HepG2 (cell line): ENCODE data around the gene ZNF91. TPM values are rescaled to one million over a fixed set of nuclear protein-coding genes. Genes with fewer than 3 reads are reported as not detected.

Experiments
- AHDC1 ChIP-seq: sonication (generic); formaldehyde crosslinking; IDR thresholded peaks from 2 replicates; pipeline ENCODE4 v1.5.1; 2020; ENCODE audit warnings: mild to moderate bottlenecking, missing genetic modification reagents, borderline replicate concordance
- ELF3 ChIP-seq: IDR thresholded peaks from 2 replicates; pipeline ENCODE4 v1.6.1; 2016; ENCODE audit warnings: missing genetic modification reagents, missing compliant biosample characterization
- KLF16 ChIP-seq, 2 experiments: sonication (generic) in 1 of 2; formaldehyde crosslinking in 1 of 2; IDR thresholded peaks; 2 replicates each; pipeline versions ENCODE4 v1.6.1 to v1.8.0; 2016 to 2023; ENCODE audit warnings: missing genetic modification reagents in 2 of 2, missing compliant biosample characterization in 1 of 2
- MLLT10 ChIP-seq: sonication (generic); formaldehyde crosslinking; IDR thresholded peaks from 2 replicates; pipeline ENCODE4 v1.4.0; 2020; ENCODE audit warnings: missing genetic modification reagents
- MZF1 ChIP-seq: sonication (generic); formaldehyde crosslinking; IDR thresholded peaks from 2 replicates; pipeline ENCODE4 v1.8.1; 2023; ENCODE audit warnings: mild to moderate bottlenecking, missing genetic modification reagents, borderline replicate concordance
- NFKB2 ChIP-seq: sonication (generic); formaldehyde crosslinking; IDR thresholded peaks from 2 replicates; pipeline ENCODE4 v1.4.0; 2020; ENCODE audit warnings: missing genetic modification reagents, borderline replicate concordance
- NKX3-1 ChIP-seq: sonication (generic); formaldehyde crosslinking; IDR thresholded peaks from 2 replicates; pipeline ENCODE4 v1.5.0; 2020; ENCODE audit warnings: missing genetic modification reagents
- NONO ChIP-seq, 2 experiments: fragments of 450-650 bp in 1 of 2; sonication (generic) in 1 of 2; formaldehyde crosslinking in 1 of 2; IDR thresholded peaks in 1 of 2; conservative IDR thresholded peaks in 1 of 2; 2 replicates each; pipeline versions ENCODE4 v1.6.1 to v1.8.0; 2017 to 2022; ENCODE audit warnings: mild to moderate bottlenecking in 1 of 2, missing genetic modification reagents in 1 of 2, moderate library complexity in 1 of 2
- PCBP2 ChIP-seq: fragments of 200-400 bp; formaldehyde crosslinking; optimal IDR thresholded peaks from 2 replicates; pipeline ENCODE3; 2018; ENCODE audit warnings: low read length, low read depth; ENCODE audit not compliant: poor library complexity, severe bottlenecking
- PRMT3 ChIP-seq: sonication (generic); formaldehyde crosslinking; IDR thresholded peaks from 2 replicates; pipeline ENCODE4 v1.8.1; 2022; ENCODE audit warnings: low read depth, mild to moderate bottlenecking, moderate library complexity, missing genetic modification reagents, borderline replicate concordance
- RNF219 ChIP-seq: sonication (generic); formaldehyde crosslinking; IDR thresholded peaks from 2 replicates; pipeline ENCODE4 v1.5.0; 2020; ENCODE audit warnings: mild to moderate bottlenecking, missing genetic modification reagents
- SMARCC2 ChIP-seq: fragments of 450-650 bp; IDR thresholded peaks from 2 replicates; pipeline ENCODE4 v1.6.1; 2017; ENCODE audit warnings: antibody characterized with exemption, mild to moderate bottlenecking
- TFAP4 ChIP-seq: sonication (generic); IDR thresholded peaks from 2 replicates; pipeline ENCODE4 v1.6.1; 2016; ENCODE audit warnings: low read depth, borderline replicate concordance
- XBP1 ChIP-seq: sonication (generic); formaldehyde crosslinking; IDR thresholded peaks from 2 replicates; pipeline ENCODE4 v1.5.0; 2020; ENCODE audit warnings: missing genetic modification reagents
- ZNF18 ChIP-seq: sonication (generic); formaldehyde crosslinking; IDR thresholded peaks from 2 replicates; pipeline ENCODE4 v1.8.0; 2022; ENCODE audit warnings: mild to moderate bottlenecking, missing genetic modification reagents; ENCODE audit not compliant: insufficient replicate concordance
- ZNF205 ChIP-seq: IDR thresholded peaks from 2 replicates; pipeline ENCODE4 v1.6.1; 2018; ENCODE audit warnings: missing biosample characterization, missing genetic modification reagents
- ZNF3 ChIP-seq: IDR thresholded peaks from 2 replicates; pipeline ENCODE4 v1.7.0; 2017; ENCODE audit warnings: inconsistent platforms
- ZNF713 ChIP-seq: sonication (generic); formaldehyde crosslinking; IDR thresholded peaks from 2 replicates; pipeline ENCODE4 v1.4.0; 2020; ENCODE audit warnings: mild to moderate bottlenecking, missing genetic modification reagents
- ZZZ3 ChIP-seq: sonication (generic); formaldehyde crosslinking; IDR thresholded peaks from 2 replicates; pipeline ENCODE4 v1.4.0; 2020; ENCODE audit warnings: missing genetic modification reagents, mild to moderate bottlenecking, borderline replicate concordance
- polyA plus RNA-seq, 8 experiments: library from polyadenylated mRNA; depleted of rRNA in 3 of 8; stranded (reverse) in 7 of 8; unstranded in 1 of 8; fragments of >200 nt; fragmentation: Illumina TruSeq in 4 of 8; extraction: Trizol in 4 of 8; gene quantifications; 2 replicates each; pipeline versions ENCODE4 v1.2.1 to v1.2.3, GENCODE V29; 2011 to 2016; ENCODE audit warnings: low read depth in 4 of 8, missing spikeins in 1 of 8, mixed read lengths in 1 of 8; ENCODE audit not compliant: insufficient read depth in 1 of 8
- total RNA-seq, 5 experiments: library from RNA; depleted of rRNA; stranded (reverse); fragments of >200 nt; fragmentation: Illumina TruSeq; extraction: Trizol; gene quantifications; 2 replicates each; pipeline ENCODE4 v1.2.3, GENCODE V29; 2016; ENCODE audit warnings: low read depth in 1 of 5

Gene ZNF91
- total and polyA plus RNA-seq, 2 of the 13 experiments (the other 11 are each of a cell fraction or from before 2014, with no cell fraction given): 19.4 to 21.5 TPM

- TF ChIP-seq ELF3 (CRISPR knock-in tag): peak; percentile 70
- TF ChIP-seq ZNF713 (CRISPR knock-in tag): no peak
- peak; percentile 75; the same call in 1 of the 2 replicates for TF ChIP-seq NKX3-1 (CRISPR knock-in tag)
- no peak for TF ChIP-seq MLLT10 (CRISPR knock-in tag)
- TF ChIP-seq ZZZ3 (CRISPR knock-in tag): peak; percentile 50; the same call in 1 of the 2 replicates
- 0 out of 2 replicates have a peak, but pooled peaks have one; percentile 46 for TF ChIP-seq XBP1 (CRISPR knock-in tag)
- peak; percentile 47; the same call in 1 of the 2 replicates for TF ChIP-seq ZNF205 (CRISPR knock-in tag)
- TF ChIP-seq PRMT3 (CRISPR knock-in tag): no peak
- TF ChIP-seq TFAP4: no peak
- TF ChIP-seq SMARCC2: no peak
- TF ChIP-seq NFKB2 (CRISPR knock-in tag): peak; percentile 60
- peak; percentile 72 for TF ChIP-seq ZNF18 (CRISPR knock-in tag)
- TF ChIP-seq NONO (IDR thresholded peaks at IDR 0.05): no peak
- TF ChIP-seq NONO (CRISPR knock-in tag; conservative IDR thresholded peaks at IDR 0.05): peak; percentile 71; the same call in 1 of the 2 replicates
- TF ChIP-seq MZF1: no peak
- TF ChIP-seq ZNF3 (CRISPR knock-in tag): no peak
- TF ChIP-seq PCBP2: no peak
- TF ChIP-seq KLF16 (CRISPR knock-in tag; IDR thresholded peaks at IDR 0.05): peak in 1 of 2 experiments; percentile 81; a peak in 2 of 4 replicates
- no peak for TF ChIP-seq AHDC1 (CRISPR knock-in tag)
- no peak for TF ChIP-seq RNF219 (CRISPR knock-in tag)
Measured at GRCh38 chr19:23395041-23395721, at the start of gene ZNF91 (continued).
